HG03432 (cell line): Measurements from ENCODE around the gene COL4A2.

ENCODE experiments used
- ATAC-seq: cut with Tn5 transposase; IDR thresholded peaks from one replicate; pipeline ENCODE4 v1.9.1; 2021; ENCODE audit warnings: mild to moderate bottlenecking, moderate library complexity; ENCODE audit not compliant: unreplicated experiment

The COL4A2 gene

DNA sequence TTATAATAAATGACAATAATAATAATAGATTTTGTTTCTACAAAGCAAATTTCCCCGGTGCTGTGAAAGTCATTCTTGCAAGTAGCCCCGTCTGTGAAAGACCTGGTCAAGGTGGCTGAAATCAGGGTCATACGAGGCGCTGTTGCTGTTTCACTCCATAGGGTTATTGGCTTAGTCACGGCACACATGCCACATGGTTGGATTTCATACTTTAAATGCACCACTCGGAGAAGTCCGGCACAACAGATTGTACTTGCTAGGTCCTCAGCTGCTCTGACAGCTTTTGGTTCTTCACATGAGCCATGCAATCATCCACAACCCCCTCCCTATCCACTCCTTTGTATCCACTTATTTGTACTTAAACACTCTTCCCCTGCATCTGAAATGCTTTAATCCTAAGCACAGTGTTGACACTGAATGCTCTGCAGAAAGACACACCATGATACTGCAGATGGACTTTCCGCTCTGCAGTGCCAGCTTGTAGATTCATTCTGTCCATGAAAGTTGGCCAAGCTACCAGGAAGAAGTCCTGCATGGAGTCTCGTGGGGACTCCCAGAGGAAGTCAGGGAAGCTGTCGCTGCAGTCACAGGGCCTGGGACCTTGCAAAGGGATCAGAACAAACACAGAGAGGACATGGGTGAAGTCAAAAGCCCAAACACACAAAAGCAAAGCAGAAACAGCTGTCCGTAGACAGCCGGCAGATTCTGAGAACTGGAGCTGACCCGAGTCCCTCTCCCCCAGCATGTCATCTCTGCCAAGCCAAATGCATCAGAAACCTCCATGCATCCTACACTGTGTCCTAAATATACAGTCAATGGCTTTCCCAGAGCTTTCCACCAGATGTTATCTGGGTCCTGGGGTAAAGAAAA, 124.6 kb downstream of the COL4A2 start:
- ATAC-seq: no peak

DNA sequence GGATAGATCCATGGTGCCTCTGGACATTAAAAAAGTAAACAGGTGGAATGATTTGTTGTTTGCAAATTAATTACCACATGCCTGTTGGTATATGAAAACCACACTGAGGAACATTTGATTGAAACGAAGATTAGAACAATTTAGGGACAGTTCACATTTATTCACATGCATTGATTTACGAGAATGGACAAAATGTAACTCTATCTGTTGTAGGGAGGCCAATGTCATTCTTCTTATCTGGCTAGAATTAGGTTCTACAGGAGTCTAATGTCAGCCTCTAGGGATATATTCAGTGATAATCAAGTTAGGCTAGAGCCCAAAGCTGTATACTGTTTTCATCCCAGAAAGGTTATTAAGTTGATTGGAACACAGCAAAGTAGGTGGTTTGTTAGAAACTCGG, 125.4 kb downstream of the COL4A2 start:
- no peak for ATAC-seq

GRCh38 chr13:110433014-110433413, 125.9 kb downstream of the COL4A2 start:
- ATAC-seq: no peak

- ATAC-seq: no peak
Measured at GRCh38 chr13:110434629-110435028, 127.5 kb downstream of the COL4A2 start.

- no peak for ATAC-seq
Measured at GRCh38 chr13:110435331-110435730, 128.2 kb downstream of the COL4A2 start.

GRCh38 chr13:110436276-110436675, 129.2 kb downstream of the COL4A2 start:
- no peak for ATAC-seq

GRCh38 chr13:110436786-110437370, 129.8 kb downstream of the COL4A2 start:
- ATAC-seq: no peak

GRCh38 chr13:110438211-110438610, 131.1 kb downstream of the COL4A2 start:
- ATAC-seq: no peak

DNA sequence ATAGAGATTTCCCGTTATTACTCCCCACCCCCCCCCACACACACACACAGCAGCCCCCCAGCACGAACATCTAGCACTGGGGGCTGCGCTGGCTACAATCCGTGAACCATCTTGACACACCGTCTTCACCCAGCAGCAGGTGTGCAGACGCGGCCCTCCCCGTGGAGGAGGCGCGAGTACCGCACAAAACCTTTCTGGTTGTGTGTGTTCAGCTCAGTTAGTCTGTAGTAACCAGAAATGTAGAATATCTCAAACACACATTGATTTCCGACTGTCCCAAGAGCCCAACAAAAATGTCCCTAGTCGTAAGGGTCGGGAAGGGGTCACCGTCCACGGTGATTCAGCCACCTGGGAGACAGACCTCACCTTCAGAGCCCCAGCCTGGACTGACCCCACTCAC, 131.7 kb downstream of the COL4A2 start:
- ATAC-seq: no peak

DNA sequence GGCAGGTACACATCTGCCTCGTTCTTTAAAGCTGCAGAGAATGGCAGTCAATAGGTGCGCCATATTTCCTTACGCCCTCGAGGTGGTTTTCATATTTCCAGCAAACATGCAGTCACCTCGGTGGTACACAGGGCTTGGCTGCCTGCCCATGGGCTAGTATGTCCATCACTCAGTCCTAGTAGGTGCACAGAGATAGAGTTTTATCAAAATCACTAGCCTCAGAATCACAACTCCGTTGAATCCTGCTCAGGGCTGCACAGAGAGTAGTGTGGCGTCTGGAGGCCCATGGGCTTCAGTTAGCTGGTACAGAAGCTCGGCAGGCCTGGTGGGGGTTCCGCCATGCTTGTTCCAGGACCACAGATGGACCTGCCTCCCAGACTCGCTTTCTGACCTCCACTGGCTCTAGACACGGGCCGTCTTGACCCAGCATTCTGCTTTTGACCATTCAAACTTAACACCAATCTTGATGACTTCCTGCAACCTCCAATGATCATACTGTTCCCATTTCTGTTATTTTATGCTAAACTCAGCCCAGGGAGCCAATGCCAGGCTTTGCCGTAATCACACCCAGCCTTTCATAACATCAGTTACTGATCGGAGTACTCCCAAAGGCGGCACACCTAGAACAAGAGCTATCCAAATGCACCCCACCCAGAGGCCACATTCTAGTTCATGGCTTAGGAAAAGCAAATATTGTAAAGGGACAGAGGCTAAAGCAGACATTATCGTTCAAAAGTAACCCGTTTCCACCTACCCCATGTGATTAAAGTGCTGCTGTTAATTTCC, 134.1 kb downstream of the COL4A2 start:
- no peak for ATAC-seq

GRCh38 chr13:110442930-110443621, 136.0 kb downstream of the COL4A2 start:
- peak; percentile 3 for ATAC-seq

DNA sequence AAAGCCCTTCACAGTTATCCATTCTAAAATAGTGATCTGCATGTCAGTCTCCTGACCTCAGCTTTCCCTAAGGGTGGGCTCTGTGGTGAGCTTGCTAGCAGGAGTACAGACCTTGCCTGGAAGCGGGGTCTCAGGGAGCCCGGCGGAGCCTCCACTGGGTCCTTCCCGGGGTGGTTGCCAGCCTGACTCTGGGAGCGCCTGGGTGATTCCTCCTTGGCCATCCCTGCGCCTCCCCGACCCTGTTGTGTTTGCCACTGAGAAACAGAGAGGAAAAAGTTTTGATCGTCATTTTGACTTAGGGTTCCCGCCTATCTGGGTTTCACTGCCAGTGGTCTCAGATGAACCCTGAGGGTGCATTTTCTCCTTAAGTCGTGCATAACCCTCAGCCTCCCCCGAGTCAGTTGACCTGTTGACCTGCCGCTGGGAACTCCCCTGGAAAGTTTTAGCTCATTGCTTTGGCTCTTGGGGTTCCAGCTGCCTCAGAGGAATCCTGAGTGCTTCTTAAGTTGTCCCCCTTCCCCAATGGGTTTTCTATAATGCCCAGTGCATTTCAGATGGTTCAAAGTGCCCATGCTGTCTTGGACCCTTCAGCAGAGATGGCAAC, 136.6 kb downstream of the COL4A2 start:
- peak; percentile 18 for ATAC-seq

GRCh38 chr13:110444226-110444653, 137.2 kb downstream of the COL4A2 start:
- ATAC-seq: peak; percentile 61

DNA sequence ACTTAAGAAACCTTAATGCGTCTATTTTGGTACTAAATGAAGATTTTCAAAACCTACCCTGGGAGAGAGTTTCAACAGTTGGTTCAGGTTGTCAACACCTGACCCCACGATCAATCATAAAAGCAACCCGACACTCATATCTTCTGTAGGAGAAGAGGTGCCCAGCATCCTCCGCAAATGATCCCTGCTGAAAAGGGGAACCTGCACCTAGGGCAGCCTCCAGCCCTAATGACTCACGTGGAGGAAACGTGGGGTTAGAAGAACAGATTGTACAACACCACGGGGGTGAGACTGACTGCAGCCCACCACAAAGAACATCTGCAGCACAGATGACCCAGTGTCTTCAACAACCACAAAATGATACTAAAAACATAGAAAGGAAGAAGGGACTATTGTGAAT, 138.1 kb downstream of the COL4A2 start:
- peak; percentile 52 for ATAC-seq

DNA sequence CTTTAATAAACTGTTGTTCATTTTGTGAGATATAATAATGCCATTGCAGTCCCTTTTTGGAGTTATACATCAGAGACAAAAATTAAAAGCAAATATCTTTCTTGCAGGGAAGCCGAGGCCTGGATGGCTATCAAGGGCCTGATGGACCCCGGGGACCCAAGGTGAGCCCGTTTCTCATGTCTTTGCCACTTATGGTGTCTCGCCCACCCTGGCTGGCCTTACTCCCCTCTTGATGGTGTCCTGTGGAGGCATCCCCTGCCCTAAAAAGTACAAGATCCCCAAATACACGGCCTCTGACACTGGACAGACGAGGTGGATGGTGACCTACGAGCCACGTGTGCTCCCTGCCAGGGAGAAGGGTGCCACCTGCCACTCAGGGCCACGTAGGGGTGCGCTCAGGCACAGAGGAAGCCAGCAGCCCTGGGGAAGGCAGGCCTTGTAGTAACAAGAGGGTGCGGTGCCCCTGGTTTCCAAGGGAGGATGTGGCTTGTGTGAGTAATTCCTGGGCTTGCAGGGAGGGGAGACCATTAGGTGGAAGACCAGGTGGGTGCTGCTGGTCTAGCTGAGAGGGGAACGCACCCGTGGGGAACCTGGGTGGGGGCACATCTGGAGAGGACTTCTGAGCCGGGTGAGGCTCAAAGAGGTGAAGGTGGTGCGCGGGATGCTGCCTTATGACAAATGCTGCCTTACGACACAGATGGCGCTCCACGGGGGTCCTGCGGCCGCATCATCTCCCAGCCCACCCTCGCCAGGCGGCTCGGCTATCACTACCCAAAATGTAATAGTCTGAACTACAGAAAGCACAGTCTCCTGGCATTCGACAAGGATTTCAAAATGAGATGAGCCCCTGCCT, 138.9 kb downstream of the COL4A2 start:
- ATAC-seq: no peak

DNA sequence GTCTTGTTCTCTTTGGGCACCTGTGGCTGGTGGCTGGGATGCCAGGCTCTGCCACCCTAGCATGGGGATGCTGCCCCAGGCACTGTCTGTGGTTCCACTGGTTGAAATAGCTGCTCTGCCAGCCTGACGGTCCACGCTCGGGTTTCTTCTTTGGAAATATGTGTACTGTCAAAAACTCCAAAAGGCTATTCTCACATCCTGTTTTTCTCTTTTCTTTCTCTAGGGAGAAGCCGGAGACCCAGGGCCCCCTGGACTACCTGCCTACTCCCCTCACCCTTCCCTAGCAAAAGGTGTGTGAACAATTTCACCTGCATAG, 139.4 kb downstream of the COL4A2 start:
- no peak for ATAC-seq

GRCh38 chr13:110447058-110447511, 140.0 kb downstream of the COL4A2 start:
- ATAC-seq: peak; percentile 48

GRCh38 chr13:110447801-110448200, 140.7 kb downstream of the COL4A2 start:
- no peak for ATAC-seq

DNA sequence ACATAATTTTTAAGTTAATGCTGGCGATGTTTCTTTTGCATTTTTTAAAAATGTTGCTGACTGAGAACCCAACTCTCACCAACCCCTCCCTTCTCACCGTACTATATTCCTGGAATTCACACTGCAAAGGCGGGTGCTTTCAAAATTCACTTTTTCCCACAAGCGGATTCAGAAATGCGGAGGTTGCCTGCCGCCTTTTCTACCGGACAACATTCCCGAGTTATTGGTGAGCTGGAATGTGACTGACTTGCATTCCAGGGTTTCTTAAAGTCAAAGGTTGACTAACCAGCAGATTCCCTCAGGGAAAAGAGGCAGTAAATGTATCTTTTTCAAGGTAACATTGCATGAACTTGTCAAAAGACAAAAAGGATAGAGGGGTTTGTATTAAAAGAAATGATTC, 141.1 kb downstream of the COL4A2 start:
- no peak for ATAC-seq

- no peak for ATAC-seq
Measured at GRCh38 chr13:110448677-110449076, 141.6 kb downstream of the COL4A2 start.
